Ovary (tissue), 9 donors: Measurements from ENCODE around the gene SPATA16. TPM values are rescaled to one million over a fixed set of nuclear protein-coding genes. Genes with fewer than 3 reads are reported as not detected.
"Not testable (repeated sequence)": the region's sequence is repeated elsewhere in the genome, so short reads cannot be mapped to it uniquely, and the experiment has no call there.

ENCODE experiments used
- DNase-seq, 5 donors: peaks; one replicate each; pipeline ENCODE4 v3.0.0-alpha.2; 2019 to 2020
- H3K27ac ChIP-seq, 2 donors: fragments of 200-600 bp; one replicate each; pipeline versions ENCODE4 v1.5.1 to v1.8.0; 2019 to 2022
- H3K27me3 ChIP-seq: fragments of 200-600 bp; one replicate; pipeline ENCODE4 v1.8.0; 2022
- H3K36me3 ChIP-seq: fragments of 200-600 bp; sonication (generic); one replicate; pipeline ENCODE4 v1.5.1; 2019
- H3K4me1 ChIP-seq: one replicate; pipeline ENCODE4 v1.8.1; 2013; ENCODE audit warnings: mild to moderate bottlenecking, moderate library complexity; ENCODE audit not compliant: insufficient read depth
- H3K4me3 ChIP-seq: fragments of 200-600 bp; sonication (generic); one replicate; pipeline ENCODE4 v1.5.1; 2017
- H3K9me3 ChIP-seq, 2 donors: fragments of 200-600 bp in 1 of 2; sonication (generic) in 1 of 2; one replicate each; pipeline versions ENCODE4 v1.5.1 to v1.8.1; 2013 to 2019; ENCODE audit warnings: mild to moderate bottlenecking in 1 of 2, moderate library complexity in 1 of 2
- CTCF ChIP-seq, 3 donors: fragments of 450-650 bp in 2 of 3; fragments of 200-600 bp in 1 of 3; IDR thresholded peaks; one replicate each; pipeline versions ENCODE4 v1.5.1 to v1.8.0; 2016 to 2022; ENCODE audit warnings: antibody characterized with exemption in 3 of 3, mild to moderate bottlenecking in 1 of 3
- EP300 ChIP-seq: sonication (generic); formaldehyde crosslinking; IDR thresholded peaks from one replicate; pipeline ENCODE4 v1.6.1; 2017; ENCODE audit warnings: antibody characterized with exemption
- POLR2A ChIP-seq: fragments of 450-650 bp; IDR thresholded peaks from one replicate; pipeline ENCODE4 v1.6.1; 2017; ENCODE audit warnings: antibody characterized with exemption, mild to moderate bottlenecking, moderate library complexity
- WGBS, 3 donors: extraction: QIAGEN DNeasy Blood & Tissue Kit in 1 of 3; methylation state at CpG; one replicate each; pipeline versions ENCODE4 v1.1.5 to v1.1.7; 2013 to 2017; 5-methylcytosine and 5-hydroxymethylcytosine counted together
- intact Hi-C, 4 donors: fragments of 100-400 bp; cut with DNase I; formaldehyde crosslinking; loops; one replicate each; pipeline versions ENCODE4 v1.11.0 to v1.15.1; 2022 to 2023
- polyA plus RNA-seq, 2 donors: library from polyadenylated mRNA; stranded (reverse); fragments of 200-250 nt in 1 of 2; fragments of 350-450 nt in 1 of 2; fragmentation: Illumina TruSeq in 1 of 2; extraction: RNeasy Lipid Tissue Mini Kit (QIAGEN cat#74804) in 1 of 2; gene quantifications; one replicate each; pipeline ENCODE4 v1.2.3, GENCODE V29; 2013 to 2014
- total RNA-seq, 7 donors: library from RNA; depleted of rRNA in 2 of 7; stranded (reverse); fragments of >200 nt in 2 of 7; fragmentation: NEBNext Ultra II Directional in 3 of 7; extraction: Animal tissue kit (Norgen Biotek cat#: 25700) in 3 of 7; gene quantifications; one replicate each; pipeline versions ENCODE4 v1.1.0 to v1.2.4, GENCODE V29; 2016 to 2023
- donor health status: DM: no; HTN: no; CAD: no; lungs with moderate emphysema.
- donor health status: DM: no; HTN: no; CAD: no.
- donor health status: Bipolar disorder and iron deficiency.
- donor health status: DM: yes; HTN: yes; CAD: no.
- donor health status: DM: no; HTN: no; CAD: no.
- donor health status: DM: yes; HTN: yes; CAD: no.

Gene SPATA16
- total and polyA plus RNA-seq, 9 donors = not detected

DNA sequence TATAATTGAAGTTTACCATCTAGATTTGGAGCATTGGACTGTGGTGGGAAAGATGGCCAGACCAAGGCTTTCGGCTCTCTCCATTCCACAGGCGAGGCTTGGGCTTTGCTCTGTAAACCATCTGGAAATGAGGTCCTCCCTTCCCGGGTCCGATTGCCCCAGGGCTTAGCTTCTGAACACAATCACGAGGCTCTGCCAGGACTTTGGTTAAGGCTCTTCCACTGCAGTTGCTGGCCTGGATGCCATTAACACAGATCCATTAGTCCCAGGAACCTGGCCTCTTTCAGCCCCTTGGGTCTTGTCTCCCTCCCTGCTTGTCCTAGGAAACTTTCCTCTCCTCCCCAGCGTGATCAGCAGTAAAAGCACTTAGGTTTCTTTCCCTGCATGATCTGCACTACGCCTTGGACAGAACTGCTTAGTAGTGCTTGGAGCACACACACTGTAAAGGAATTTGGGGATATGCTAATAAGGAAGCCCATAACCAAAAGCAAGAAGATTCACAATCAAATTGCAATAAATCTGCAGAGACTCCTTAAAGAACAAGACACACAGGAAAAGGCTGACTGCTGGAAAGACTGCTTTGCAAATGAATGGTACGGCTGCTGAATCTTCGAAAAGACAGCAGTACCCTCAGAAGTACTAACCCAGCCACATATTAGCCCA, 236.2 kb downstream of the SPATA16 start:
- H3K4me1 ChIP-seq = no peaks in the 10 kb centered on the region
- no peak overlapping the region for H3K27ac ChIP-seq
- WGBS, 3 donors = 47 to 51% (median 50%) methylated on average over 9 of the region's 9 CpGs
- no peaks in the 10 kb centered on the region for H3K36me3 ChIP-seq
- no peak for DNase-seq
- no peak overlapping the region for H3K4me3 ChIP-seq
- H3K9me3 ChIP-seq = no peaks in the 10 kb centered on the region
- TF ChIP-seq POLR2A = no peak
- no peak for TF ChIP-seq EP300
- TF ChIP-seq CTCF (IDR thresholded peaks at IDR 0.05) = no peak
- no peaks in the 10 kb centered on the region for H3K27me3 ChIP-seq
- intact Hi-C loops = no loop called here

DNA sequence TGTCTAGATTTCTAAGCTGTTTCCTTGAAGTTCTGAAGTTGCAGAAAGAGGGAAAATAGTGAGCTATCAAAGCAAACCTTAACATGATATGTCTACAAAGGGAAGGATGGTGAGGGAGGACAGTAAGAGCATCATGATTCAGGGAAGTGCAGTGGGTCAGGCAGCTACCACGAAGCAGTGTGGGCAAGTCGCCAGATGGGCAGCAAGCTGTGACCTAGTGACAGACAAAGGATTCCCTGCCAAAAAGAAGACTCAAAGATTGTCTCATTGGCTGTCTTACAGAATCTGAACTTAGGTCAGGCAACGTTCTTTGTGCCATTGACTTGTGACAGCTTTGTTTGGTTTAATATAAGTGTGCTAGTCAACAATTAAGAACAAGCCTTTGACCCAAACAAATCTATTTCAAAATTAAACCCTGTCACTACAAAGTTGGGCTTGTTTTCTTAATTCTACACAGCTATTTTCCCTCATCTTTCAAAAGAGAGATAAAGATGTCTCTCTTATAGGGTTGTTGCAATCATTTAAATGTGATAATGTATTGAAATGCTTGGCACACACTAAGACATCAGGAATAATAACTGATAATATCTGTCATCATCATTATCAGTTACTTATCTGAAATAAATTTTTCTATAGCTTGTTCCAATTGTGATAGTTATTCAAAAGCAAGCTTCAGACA, 237.3 kb downstream of the SPATA16 start:
- 36 to 44% (median 42%) methylated on average over 3 of the region's 3 CpGs for WGBS, 3 donors

DNA sequence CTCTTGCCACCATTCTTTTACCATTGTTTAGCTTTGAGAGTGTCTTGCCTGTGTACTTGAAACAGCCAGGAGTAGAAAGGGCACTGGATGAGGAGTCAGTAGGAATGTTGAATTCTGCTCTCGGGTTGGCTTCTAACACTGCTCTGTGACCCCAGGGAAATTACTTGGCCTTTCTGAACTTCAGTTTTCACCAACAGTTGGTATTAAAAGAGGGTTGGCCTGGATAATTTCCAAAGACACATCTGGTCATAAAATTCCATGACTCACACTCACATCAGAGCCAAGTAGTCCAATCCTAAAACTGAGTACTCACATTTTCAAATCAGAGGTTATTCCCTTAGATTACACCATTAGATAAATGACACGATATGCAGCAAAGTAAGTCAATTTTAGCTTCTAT, 248.9 kb downstream of the SPATA16 start:
- Histone ChIP-seq H3K27me3 (no peaks in the 10 kb centered on the region), H3K4me1 (no peaks in the 10 kb centered on the region), H3K4me3 (no peak overlapping the region), H3K36me3 (no peaks in the 10 kb centered on the region), H3K27ac (no peak overlapping the region), H3K9me3 (no peaks in the 10 kb centered on the region)
- TF ChIP-seq POLR2A (no peak), CTCF (IDR thresholded peaks at IDR 0.05) (no peak), EP300 (no peak)
- 3 to 21% (median 8%) methylated on average over 2 of the region's 2 CpGs for WGBS, 3 donors
- DNase-seq = no peak
- intact Hi-C loops = no loop called here

More for the DNA sequence above, 237.3 kb downstream of the SPATA16 start:
- DNase-seq = no peak
- no peaks in the 10 kb centered on the region for H3K4me1 ChIP-seq
- TF ChIP-seq POLR2A = no peak
- TF ChIP-seq EP300 = no peak
- no peak overlapping the region for H3K27ac ChIP-seq
- no peaks in the 10 kb centered on the region for H3K9me3 ChIP-seq
- H3K36me3 ChIP-seq = no peaks in the 10 kb centered on the region
- no peaks in the 10 kb centered on the region for H3K27me3 ChIP-seq
- no peak overlapping the region for H3K4me3 ChIP-seq
- intact Hi-C loops = no loop called here

GRCh38 chr3:172885704-172886103, 255.3 kb downstream of the SPATA16 start:
- Histone ChIP-seq H3K4me3 (no peak overlapping the region), H3K36me3 (no peaks in the 10 kb centered on the region), H3K4me1 (no peaks in the 10 kb centered on the region), H3K27me3 (no peaks in the 10 kb centered on the region), H3K27ac (no peak overlapping the region), H3K9me3 (no peaks in the 10 kb centered on the region)
- no peak for DNase-seq
- intact Hi-C loops = no loop called here
- WGBS, 3 donors = 66 to 79% (median 70%) methylated on average over 2 of the region's 2 CpGs
- TF ChIP-seq CTCF (IDR thresholded peaks at IDR 0.05) = no peak
- no peak for TF ChIP-seq POLR2A
- no peak for TF ChIP-seq EP300

DNA sequence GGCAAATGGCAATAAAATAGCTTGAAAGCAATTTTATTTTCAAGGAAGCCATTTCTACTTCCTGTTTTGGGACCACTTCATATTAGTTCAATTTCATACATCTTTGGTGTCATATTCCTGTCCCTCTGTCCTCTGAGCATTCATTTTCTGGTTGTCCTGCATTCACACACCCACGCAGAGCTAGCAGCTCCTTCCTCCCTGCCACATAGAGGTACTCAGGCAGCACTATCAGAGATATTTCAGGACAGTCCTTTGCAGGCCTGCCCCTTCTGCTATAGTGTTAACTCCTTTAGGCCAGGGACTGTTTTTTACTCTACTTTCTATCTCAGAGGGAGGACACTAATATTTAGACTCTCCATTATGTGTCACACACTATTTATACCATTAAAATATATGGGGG, 258.5 kb downstream of the SPATA16 start:
- intact Hi-C loops = no loop called here
- H3K36me3 ChIP-seq = no peaks in the 10 kb centered on the region
- DNase-seq = no peak
- H3K27ac ChIP-seq = no peak overlapping the region
- H3K9me3 ChIP-seq = no peaks in the 10 kb centered on the region
- H3K27me3 ChIP-seq = no peaks in the 10 kb centered on the region
- TF ChIP-seq EP300 (no peak), POLR2A (no peak), CTCF (IDR thresholded peaks at IDR 0.05) (no peak)
- 66 to 74% (median 67%) methylated on average over 1 of the region's 1 CpG for WGBS, 3 donors
- no peak overlapping the region for H3K4me3 ChIP-seq
- H3K4me1 ChIP-seq = no peaks in the 10 kb centered on the region

DNA sequence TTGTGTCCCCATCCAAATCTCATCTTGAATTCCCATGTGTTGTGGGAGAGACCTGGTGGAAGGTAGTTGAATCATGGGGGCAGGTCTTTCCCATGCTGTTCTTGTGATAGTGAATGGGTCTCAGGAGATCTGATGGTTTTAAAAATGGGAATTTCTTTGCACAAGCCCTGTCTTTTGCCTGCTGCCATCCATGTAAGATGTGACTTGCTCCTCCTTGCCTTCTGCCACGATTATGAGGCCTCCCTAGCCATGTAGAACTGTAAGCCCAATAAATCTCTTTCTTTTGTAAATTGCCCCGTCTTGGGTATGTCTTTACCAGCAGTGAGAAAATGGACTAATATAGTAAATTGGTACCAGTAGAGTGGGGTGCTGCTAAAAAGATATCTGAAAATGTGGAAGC, 261.7 kb downstream of the SPATA16 start:
- DNase-seq, H3K36me3 ChIP-seq, H3K4me1 ChIP-seq, intact Hi-C loops, H3K4me3 ChIP-seq, H3K9me3 ChIP-seq, H3K27ac ChIP-seq, H3K27me3 ChIP-seq: not testable (repeated sequence)
- 68 to 80% (median 80%) methylated on average over 2 of the region's 2 CpGs for WGBS, 3 donors
